GM12891 (cell line): Measurements from ENCODE around the gene FARS2.

ENCODE experiments used
- POLR2A ChIP-seq: IDR thresholded peaks from 2 replicates; pipeline ENCODE4 v1.6.1; 2011; ENCODE audit warnings: low read depth, low read length, control low read depth
- POLR2AphosphoS5 ChIP-seq: IDR thresholded peaks from 2 replicates; pipeline ENCODE4 v1.6.1; 2011; ENCODE audit warnings: low read depth, low read length, control low read depth
- TAF1 ChIP-seq: IDR thresholded peaks from 2 replicates; pipeline ENCODE4 v1.6.1; 2011; ENCODE audit warnings: low read depth, low read length, control low read depth

DNA sequence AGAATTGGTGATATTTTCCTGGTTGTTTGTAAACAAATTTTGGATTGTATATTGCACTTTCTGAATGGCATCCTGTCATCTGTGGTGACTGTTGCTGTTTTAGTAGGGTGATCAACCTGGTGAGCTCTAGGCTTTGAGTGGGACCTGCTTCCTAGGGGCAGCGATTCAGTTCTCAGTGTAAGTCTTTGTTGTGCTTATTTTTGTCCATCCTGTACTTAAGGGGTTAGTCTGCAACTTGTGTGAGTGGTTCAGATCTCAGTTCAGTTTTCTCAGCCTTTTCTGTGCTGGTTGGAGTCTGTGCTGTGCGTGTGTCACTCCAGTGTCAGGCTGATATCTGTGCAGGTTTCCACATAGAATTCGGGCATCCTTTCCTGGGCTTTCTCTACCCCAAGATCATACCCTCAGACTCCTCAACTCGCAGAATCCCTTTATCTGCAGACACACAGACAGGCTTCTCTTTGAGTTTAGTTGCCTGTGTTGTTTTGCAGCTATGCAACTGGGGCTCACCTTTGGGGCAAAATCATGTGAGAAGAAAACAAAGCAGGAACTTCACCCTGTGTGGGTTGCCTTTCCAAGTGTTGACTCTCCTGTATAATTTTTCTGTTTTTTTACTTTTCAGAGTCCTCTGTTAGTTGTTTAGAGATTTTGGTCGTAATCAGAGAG is 177.7 kb downstream of the FARS2 start:
- TF ChIP-seq POLR2A: no peak
- no peak for TF ChIP-seq POLR2AphosphoS5
- no peak for TF ChIP-seq TAF1
